ENCODE results near the gene MTG2. TPM values are rescaled to one million over a fixed set of nuclear protein-coding genes. Genes with fewer than 3 reads are reported as not detected.
A peak's percentile ranks its signal among the peaks of the same experiment; 100 is the strongest.
"Not testable (repeated sequence)": the region's sequence is repeated elsewhere in the genome, so short reads cannot be mapped to it uniquely, and the experiment has no call there.

Gene MTG2
- total RNA-seq, 1 donor from 2014 or later = 29.3 TPM

DNA sequence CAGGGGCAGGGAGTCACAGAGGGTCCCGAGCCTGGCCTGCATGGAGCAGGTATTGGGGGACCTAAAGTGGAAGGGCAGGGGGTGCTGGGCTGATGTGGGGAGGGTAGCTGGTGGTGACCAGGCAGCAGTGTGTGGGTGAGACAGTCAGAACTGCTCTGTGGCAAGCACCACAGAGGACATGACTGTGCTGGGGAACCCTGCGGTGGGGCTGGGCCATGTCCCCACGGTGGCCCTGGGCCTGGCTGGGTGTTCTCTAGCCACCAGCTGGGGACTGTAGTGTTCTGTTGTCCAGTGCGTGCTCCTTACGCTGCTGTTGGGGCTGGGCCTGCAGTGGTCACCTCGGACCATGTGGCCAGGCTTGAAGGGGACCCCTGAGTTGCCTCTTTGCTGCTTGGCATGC lies 35.7 kb upstream of the MTG2 start:
- Mint-ChIP-seq H3K36me3 (ENCODE audit: unreplicated experiment) (no peaks in the 10 kb centered on the region), H3K9me3 (ENCODE audit: unreplicated experiment) (no peaks in the 10 kb centered on the region), H3K4me1 (ENCODE audit: unreplicated experiment) (peaks cover 39% of the 10 kb centered on the region), H3K4me3 (ENCODE audit: unreplicated experiment) (no peak overlapping the region), H3K27ac (ENCODE audit: unreplicated experiment) (no peak overlapping the region), H3K27me3 (ENCODE audit: unreplicated experiment) (no peaks in the 10 kb centered on the region)
- no peak for DNase-seq (ENCODE audit: extremely low spot score, unreplicated experiment)
- TF ChIP-seq, protein P1, sequence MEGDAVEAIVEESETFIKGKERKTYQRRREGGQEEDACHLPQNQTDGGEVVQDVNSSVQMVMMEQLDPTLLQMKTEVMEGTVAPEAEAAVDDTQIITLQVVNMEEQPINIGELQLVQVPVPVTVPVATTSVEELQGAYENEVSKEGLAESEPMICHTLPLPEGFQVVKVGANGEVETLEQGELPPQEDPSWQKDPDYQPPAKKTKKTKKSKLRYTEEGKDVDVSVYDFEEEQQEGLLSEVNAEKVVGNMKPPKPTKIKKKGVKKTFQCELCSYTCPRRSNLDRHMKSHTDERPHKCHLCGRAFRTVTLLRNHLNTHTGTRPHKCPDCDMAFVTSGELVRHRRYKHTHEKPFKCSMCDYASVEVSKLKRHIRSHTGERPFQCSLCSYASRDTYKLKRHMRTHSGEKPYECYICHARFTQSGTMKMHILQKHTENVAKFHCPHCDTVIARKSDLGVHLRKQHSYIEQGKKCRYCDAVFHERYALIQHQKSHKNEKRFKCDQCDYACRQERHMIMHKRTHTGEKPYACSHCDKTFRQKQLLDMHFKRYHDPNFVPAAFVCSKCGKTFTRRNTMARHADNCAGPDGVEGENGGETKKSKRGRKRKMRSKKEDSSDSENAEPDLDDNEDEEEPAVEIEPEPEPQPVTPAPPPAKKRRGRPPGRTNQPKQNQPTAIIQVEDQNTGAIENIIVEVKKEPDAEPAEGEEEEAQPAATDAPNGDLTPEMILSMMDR (IDR thresholded peaks at IDR 0.05) = no peak

DNA sequence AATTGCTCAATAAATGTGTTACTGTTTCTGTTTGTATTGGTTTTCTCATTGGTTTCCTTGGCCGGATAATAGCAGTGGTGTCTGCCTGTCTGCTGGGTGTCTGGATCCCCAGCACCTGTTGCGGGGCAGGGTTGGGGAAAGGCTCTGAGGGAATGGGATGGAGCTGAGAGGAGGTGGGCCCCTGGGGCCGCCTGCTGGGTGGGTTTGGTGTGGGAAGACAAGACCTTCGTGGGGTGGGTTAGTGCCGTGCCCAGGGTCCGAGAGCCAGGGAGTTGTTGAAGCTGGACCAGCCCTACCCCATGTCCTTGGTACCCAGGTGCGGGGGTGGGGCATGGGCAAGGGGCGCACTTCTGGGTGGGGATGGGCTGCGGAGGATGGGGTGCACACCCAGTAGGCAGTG lies 35.3 kb upstream of the MTG2 start:
- Mint-ChIP-seq H3K4me3 (ENCODE audit: unreplicated experiment) (no peak overlapping the region), H3K36me3 (ENCODE audit: unreplicated experiment) (peaks cover under 1% of the 10 kb centered on the region), H3K4me1 (ENCODE audit: unreplicated experiment) (peaks cover 36% of the 10 kb centered on the region), H3K27me3 (ENCODE audit: unreplicated experiment) (no peaks in the 10 kb centered on the region), H3K9me3 (ENCODE audit: unreplicated experiment) (no peaks in the 10 kb centered on the region), H3K27ac (ENCODE audit: unreplicated experiment) (no peak overlapping the region)
- no peak for DNase-seq (ENCODE audit: extremely low spot score, unreplicated experiment)
- TF ChIP-seq, protein P1 (IDR thresholded peaks at IDR 0.05) = no peak

DNA sequence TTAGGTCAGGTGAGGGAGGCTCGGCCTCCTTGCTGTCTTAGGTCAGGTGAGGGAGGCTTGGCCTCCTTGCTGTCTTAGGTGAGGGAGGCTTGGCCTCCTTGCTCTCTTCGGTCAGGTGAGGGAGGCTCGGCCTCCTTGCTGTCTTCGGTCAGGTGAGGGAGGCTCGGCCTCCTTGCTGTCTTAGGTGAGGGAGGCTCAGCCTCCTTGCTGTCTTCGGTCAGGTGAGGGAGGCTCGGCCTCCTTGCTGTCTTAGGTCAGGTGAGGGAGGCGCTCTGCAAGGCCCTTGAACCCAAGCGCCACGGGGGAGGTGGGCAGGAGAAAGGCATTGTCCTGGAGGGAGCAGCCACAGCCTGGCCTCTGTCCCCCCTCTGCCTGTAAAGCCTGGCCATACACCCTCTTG lies 34.4 kb upstream of the MTG2 start:
- not testable (repeated sequence) for H3K36me3 Mint-ChIP-seq (ENCODE audit: unreplicated experiment); H3K27me3 Mint-ChIP-seq (ENCODE audit: unreplicated experiment); H3K27ac Mint-ChIP-seq (ENCODE audit: unreplicated experiment); H3K9me3 Mint-ChIP-seq (ENCODE audit: unreplicated experiment); H3K4me3 Mint-ChIP-seq (ENCODE audit: unreplicated experiment); DNase-seq (ENCODE audit: extremely low spot score, unreplicated experiment)
- H3K4me1 Mint-ChIP-seq (ENCODE audit: unreplicated experiment) = peaks cover 36% of the 10 kb centered on the region

DNA sequence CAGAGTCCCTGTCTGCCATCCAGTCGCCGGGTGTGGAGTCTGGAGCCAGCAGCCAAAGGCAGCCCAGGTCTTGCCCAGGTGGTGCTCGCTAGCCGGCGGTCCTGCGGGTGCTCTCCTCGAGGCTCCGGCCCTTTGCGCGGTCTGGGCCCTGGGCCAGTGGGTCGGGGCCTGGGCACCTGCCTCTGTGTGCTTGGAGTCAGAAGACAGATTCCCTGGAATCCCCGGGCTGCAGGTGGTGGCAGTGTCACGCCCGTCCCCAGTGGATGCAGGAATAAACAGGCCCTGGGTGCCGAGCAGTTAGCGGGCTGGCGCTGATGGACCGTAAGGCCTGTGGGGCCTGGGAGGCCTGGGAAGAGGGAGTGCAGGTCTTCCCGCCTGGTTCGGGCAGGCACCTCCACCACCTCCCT lies 33.9 kb upstream of the MTG2 start:
- Mint-ChIP-seq H3K9me3 (ENCODE audit: unreplicated experiment) (no peaks in the 10 kb centered on the region), H3K27ac (ENCODE audit: unreplicated experiment) (no peak overlapping the region), H3K4me1 (ENCODE audit: unreplicated experiment) (peaks cover 36% of the 10 kb centered on the region), H3K36me3 (ENCODE audit: unreplicated experiment) (peaks cover 11% of the 10 kb centered on the region), H3K4me3 (ENCODE audit: unreplicated experiment) (no peak overlapping the region), H3K27me3 (ENCODE audit: unreplicated experiment) (no peaks in the 10 kb centered on the region)
- no peak for DNase-seq (ENCODE audit: extremely low spot score, unreplicated experiment)
- TF ChIP-seq, protein P1 (IDR thresholded peaks at IDR 0.05) = no peak

DNA sequence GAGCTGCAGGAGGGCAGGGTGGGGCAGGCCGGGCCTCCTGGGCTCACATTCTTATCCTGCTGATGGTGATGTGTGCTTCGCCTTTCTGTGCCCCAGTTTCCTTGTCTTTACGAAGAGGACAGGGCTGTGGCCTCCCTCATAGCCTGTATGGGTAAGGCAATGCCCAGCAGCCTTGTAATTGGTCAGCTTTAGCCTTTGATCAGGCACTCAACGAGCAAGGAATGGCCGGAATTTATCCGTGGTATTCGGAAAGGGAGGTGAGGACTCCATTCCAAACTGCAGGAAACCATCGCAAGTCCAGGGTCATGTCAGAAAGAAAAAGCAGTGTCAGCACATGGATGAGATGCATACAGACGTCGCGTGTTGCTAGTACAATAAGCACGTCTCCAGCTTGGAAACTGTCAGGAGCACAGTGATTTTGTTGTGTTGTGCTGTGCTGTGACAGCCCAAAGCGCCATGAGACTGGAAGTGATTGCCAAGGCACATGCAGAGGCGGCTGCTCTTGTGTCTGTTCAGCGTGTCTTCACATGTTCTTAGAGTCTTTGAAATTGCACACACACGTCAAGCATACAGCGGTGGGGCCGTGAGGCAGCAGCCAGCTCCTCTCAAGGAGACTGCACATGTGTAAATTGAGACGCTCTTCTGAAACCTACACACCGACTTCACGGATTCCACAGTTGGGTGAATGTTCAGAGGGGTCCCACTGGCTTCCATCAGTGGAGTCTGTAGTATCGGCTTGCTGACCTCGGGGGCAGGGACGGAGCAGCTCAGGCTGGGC lies 33.1 kb upstream of the MTG2 start:
- Mint-ChIP-seq H3K27ac (ENCODE audit: unreplicated experiment) (no peak overlapping the region), H3K4me1 (ENCODE audit: unreplicated experiment) (peaks cover 32% of the 10 kb centered on the region), H3K4me3 (ENCODE audit: unreplicated experiment) (no peak overlapping the region), H3K36me3 (ENCODE audit: unreplicated experiment) (peaks cover 13% of the 10 kb centered on the region), H3K9me3 (ENCODE audit: unreplicated experiment) (no peaks in the 10 kb centered on the region), H3K27me3 (ENCODE audit: unreplicated experiment) (no peaks in the 10 kb centered on the region)
- TF ChIP-seq, protein P1 (IDR thresholded peaks at IDR 0.05) = no peak
- DNase-seq (ENCODE audit: extremely low spot score, unreplicated experiment) = no peak

DNA sequence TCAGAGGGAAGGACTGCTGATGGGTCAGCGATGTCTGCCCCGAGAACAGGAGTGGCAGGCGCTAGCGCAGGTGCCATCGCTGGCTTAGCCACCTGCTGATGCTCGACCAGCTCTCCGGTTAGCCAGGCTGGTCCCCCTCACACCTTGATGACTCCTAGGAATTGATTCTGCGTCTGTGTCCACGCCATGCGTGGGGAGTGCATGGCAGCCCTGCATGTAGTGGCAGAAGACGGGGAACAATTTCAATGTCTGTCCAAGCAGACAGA lies 32.6 kb upstream of the MTG2 start:
- Mint-ChIP-seq H3K36me3 (ENCODE audit: unreplicated experiment) (peaks cover 15% of the 10 kb centered on the region), H3K27ac (ENCODE audit: unreplicated experiment) (peak overlapping the region; percentile 28), H3K9me3 (ENCODE audit: unreplicated experiment) (no peaks in the 10 kb centered on the region), H3K4me1 (ENCODE audit: unreplicated experiment) (peaks cover 30% of the 10 kb centered on the region), H3K4me3 (ENCODE audit: unreplicated experiment) (no peak overlapping the region), H3K27me3 (ENCODE audit: unreplicated experiment) (no peaks in the 10 kb centered on the region)
- DNase-seq (ENCODE audit: extremely low spot score, unreplicated experiment) = no peak
- TF ChIP-seq, protein P1 (IDR thresholded peaks at IDR 0.05) = no peak

Data from osteocyte (in vitro differentiated cells).